ENCODE results near the gene SPON1. TPM values are rescaled to one million over a fixed set of nuclear protein-coding genes. Genes with fewer than 3 reads are reported as not detected.

SPON1 gene
- total and polyA plus RNA-seq, 4 donors = 0.72 to 4.9 (median 1.2) TPM

- no peak overlapping the region for H3K9ac ChIP-seq (ENCODE audit: low read depth in 1 of 2, low read length in 2 of 2)
- H3K9me3 ChIP-seq (ENCODE audit: control insufficient read depth in 4 of 4, low read length in 3 of 4) = no peaks in the 10 kb centered on the region
- H3K4me1 ChIP-seq (ENCODE audit: control insufficient read depth in 4 of 4, insufficient read depth in 4 of 4, low read length in 3 of 4) = peaks cover 2 to 18% (median 6%) of the 10 kb centered on the region in 4 donors
- 89% methylated on average over 2 of the region's 2 CpGs for WGBS
- no peaks in the 10 kb centered on the region for H3K27me3 ChIP-seq (ENCODE audit: control insufficient read depth in 4 of 4, insufficient read depth in 4 of 4, low read length in 3 of 4)
- no peaks in the 10 kb centered on the region for H3K36me3 ChIP-seq (ENCODE audit: control insufficient read depth in 4 of 4, insufficient read depth in 3 of 4, low read depth in 1 of 4, low read length in 3 of 4)
- no peak overlapping the region for H3K27ac ChIP-seq (ENCODE audit: low read depth in 1 of 2, low read length in 2 of 2)
- H3K4me3 ChIP-seq (ENCODE audit: low read depth in 1 of 3, low read length in 3 of 3) = no peak overlapping the region
- TF ChIP-seq JUND (IDR thresholded peaks at IDR 0.05) (no peak), YY1 (IDR thresholded peaks at IDR 0.05) (no peak), CTCF (IDR thresholded peaks at IDR 0.05; ENCODE audit: low read depth, low read length, missing input control) (no peak), SP1 (IDR thresholded peaks at IDR 0.05) (no peak), ATF3 (IDR thresholded peaks at IDR 0.05) (no peak)
- no peak for DNase-seq (ENCODE audit: low spot score)
Observed at GRCh38 chr11:14314127-14314526, 351.6 kb downstream of the SPON1 start.

GRCh38 chr11:14315130-14315529 is 352.6 kb downstream of the SPON1 start:
- no peak for TF ChIP-seq TAF1 (conservative IDR thresholded peaks at IDR 0.05)
- no peak for TF ChIP-seq RAD21 (IDR thresholded peaks at IDR 0.05)
- Histone ChIP-seq H3K36me3 (ENCODE audit: control insufficient read depth in 4 of 4, insufficient read depth in 3 of 4, low read depth in 1 of 4, low read length in 3 of 4) (no peaks in the 10 kb centered on the region), H3K27me3 (ENCODE audit: control insufficient read depth in 4 of 4, insufficient read depth in 4 of 4, low read length in 3 of 4) (no peaks in the 10 kb centered on the region), H3K27ac (ENCODE audit: low read depth in 1 of 2, low read length in 2 of 2) (no peak overlapping the region), H3K9ac (ENCODE audit: low read depth in 1 of 2, low read length in 2 of 2) (no peak overlapping the region), H3K9me3 (ENCODE audit: control insufficient read depth in 4 of 4, low read length in 3 of 4) (no peaks in the 10 kb centered on the region), H3K4me3 (ENCODE audit: low read depth in 1 of 3, low read length in 3 of 3) (no peak overlapping the region), H3K4me1 (ENCODE audit: control insufficient read depth in 4 of 4, insufficient read depth in 4 of 4, low read length in 3 of 4) (peaks cover 2 to 11% (median 6%) of the 10 kb centered on the region in 4 donors)
- no peak for DNase-seq (ENCODE audit: low spot score)
- 94% methylated on average over 2 of the region's 2 CpGs for WGBS

Small RNAs within 50 kb of the gene (small RNA-seq; reads per million reads assigned to genes)
- not detected for gene RNA5SP332
